Cardiac muscle cell (in vitro differentiated cells and primary cell): ENCODE data around the gene ZNF385D. TPM values are rescaled to one million over a fixed set of nuclear protein-coding genes. Genes with fewer than 3 reads are reported as not detected.

Experiments used
- DNase-seq, 2 donors: peaks; one replicate each; pipeline versions ENCODE4 v3.0.0 to v3.0.0-alpha.2; 2010 to 2017; ENCODE audit warnings: low read depth in 1 of 2, low spot score in 1 of 2
- H3K27ac ChIP-seq: fragments of 200-600 bp; sonication (generic); 2 replicates; pipeline ENCODE4 v1.5.1; 2016
- H3K27me3 ChIP-seq: fragments of 200-600 bp; sonication (generic); 2 replicates; pipeline ENCODE4 v1.6.0; 2016; ENCODE audit warnings: control low read depth
- H3K36me3 ChIP-seq: fragments of 200-600 bp; sonication (generic); 2 replicates; pipeline ENCODE4 v1.5.1; 2016; ENCODE audit warnings: control low read depth
- H3K4me1 ChIP-seq: fragments of 200-600 bp; sonication (generic); 2 replicates; pipeline ENCODE4 v1.8.1; 2017; ENCODE audit warnings: low read depth, mild to moderate bottlenecking, mixed run types
- H3K4me3 ChIP-seq: fragments of 200-600 bp; sonication (generic); 2 replicates; pipeline ENCODE4 v1.5.1; 2016; ENCODE audit warnings: mild to moderate bottlenecking
- H3K9me3 ChIP-seq: fragments of 200-600 bp; sonication (generic); 2 replicates; pipeline ENCODE4 v1.5.1; 2017; ENCODE audit warnings: low read depth, mild to moderate bottlenecking, control low read depth
- CTCF ChIP-seq: IDR thresholded peaks from 2 replicates; pipeline ENCODE4 v1.5.1; 2012; ENCODE audit warnings: low read depth, mild to moderate bottlenecking, low read length
- polyA plus RNA-seq: library from polyadenylated mRNA; unstranded; fragments of >200 nt; fragmentation: Nextera tagmentation; extraction: Ambion mirVana; gene quantifications from 2 replicates; pipeline ENCODE4 v1.2.1, GENCODE V29; 2016
- total RNA-seq: library from RNA; depleted of rRNA; stranded (reverse); fragments of >200 nt; gene quantifications from 2 replicates; pipeline ENCODE4 v1.2.3, GENCODE V29; 2016

ZNF385D gene
- total and polyA plus RNA-seq, 2 experiments from 2014 or later: 1.3 to 10.6 TPM

- no peak overlapping the region for H3K27ac ChIP-seq
- peaks cover 4% of the 10 kb centered on the region for H3K4me1 ChIP-seq
- TF ChIP-seq CTCF: no peak
- no peak for DNase-seq
- no peak overlapping the region for H3K4me3 ChIP-seq
- H3K27me3 ChIP-seq: no peaks in the 10 kb centered on the region
- H3K36me3 ChIP-seq: no peaks in the 10 kb centered on the region
- H3K9me3 ChIP-seq: no peaks in the 10 kb centered on the region
These were observed 226.9 kb downstream of the ZNF385D start for GRCh38 chr3:21524133-21524532.

DNA sequence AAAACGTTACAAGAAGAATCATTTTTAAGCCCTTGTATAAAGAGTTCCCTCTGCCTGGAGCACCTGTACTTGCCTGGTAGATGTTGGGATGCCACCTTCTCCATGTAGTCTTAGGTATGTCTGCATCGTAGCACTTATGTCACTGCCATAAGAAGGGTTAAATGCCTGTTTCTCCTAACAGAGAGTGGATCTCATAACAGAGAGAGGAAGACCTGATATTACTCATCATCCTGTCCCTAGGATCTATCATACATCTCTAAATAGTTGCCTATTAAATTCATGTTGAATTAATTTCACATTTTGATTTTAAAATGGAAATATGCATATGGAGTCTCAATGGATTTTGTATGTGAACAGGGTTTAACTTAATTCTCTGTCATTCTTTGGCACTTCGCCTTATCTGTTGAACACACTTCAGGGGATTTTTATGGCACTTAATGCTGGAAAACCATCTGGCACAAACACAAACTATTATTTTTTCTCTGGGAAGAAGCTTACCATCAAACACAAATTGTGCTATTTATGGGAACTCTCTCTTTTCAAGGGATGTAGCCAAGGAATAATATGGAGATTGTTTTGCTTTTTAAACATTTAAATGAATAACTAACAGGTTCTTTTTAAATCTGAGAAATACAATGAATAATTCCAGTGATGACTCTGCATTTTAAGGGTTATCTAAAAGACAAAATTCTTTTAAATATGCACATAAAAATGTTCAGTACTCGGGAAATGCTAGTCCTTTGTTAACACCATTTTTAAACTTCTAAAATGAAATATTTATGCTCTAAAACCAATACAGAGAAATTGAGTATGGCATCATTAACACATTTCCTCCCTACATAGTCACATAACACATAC, 230.7 kb downstream of the ZNF385D start:
- peaks cover 4% of the 10 kb centered on the region for H3K4me1 ChIP-seq
- TF ChIP-seq CTCF: no peak
- no peaks in the 10 kb centered on the region for H3K36me3 ChIP-seq
- no peak for DNase-seq
- no peak overlapping the region for H3K4me3 ChIP-seq
- H3K9me3 ChIP-seq: no peaks in the 10 kb centered on the region
- no peak overlapping the region for H3K27ac ChIP-seq
- H3K27me3 ChIP-seq: no peaks in the 10 kb centered on the region

DNA sequence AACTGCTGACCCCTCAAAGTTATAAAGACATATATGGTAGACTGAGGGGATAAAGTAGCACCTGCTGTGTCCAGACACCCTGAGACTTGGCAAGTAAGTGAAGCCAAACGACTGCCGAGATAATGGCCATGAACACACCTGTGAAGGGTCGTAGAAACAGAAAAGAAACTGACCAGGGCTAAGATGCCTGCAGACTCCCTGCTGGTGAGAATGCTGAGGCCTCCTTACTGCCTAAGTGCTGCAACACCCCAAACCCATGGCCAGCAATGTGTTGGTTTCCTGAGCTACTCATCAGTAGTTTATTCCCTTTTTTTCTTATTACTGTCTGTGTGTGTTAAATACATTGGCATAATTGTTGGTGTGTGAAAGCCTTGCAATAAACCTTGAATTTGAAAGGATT, 233.8 kb downstream of the ZNF385D start:
- no peak for DNase-seq
- no peak for TF ChIP-seq CTCF
- Histone ChIP-seq H3K27me3 (no peaks in the 10 kb centered on the region), H3K4me3 (no peak overlapping the region), H3K4me1 (no peaks in the 10 kb centered on the region), H3K27ac (no peak overlapping the region), H3K9me3 (no peaks in the 10 kb centered on the region), H3K36me3 (no peaks in the 10 kb centered on the region)

- H3K27me3 ChIP-seq: no peaks in the 10 kb centered on the region
- no peak for TF ChIP-seq CTCF
- H3K4me1 ChIP-seq: no peaks in the 10 kb centered on the region
- no peak overlapping the region for H3K4me3 ChIP-seq
- no peaks in the 10 kb centered on the region for H3K36me3 ChIP-seq
- H3K9me3 ChIP-seq: no peaks in the 10 kb centered on the region
- no peak for DNase-seq
- no peak overlapping the region for H3K27ac ChIP-seq
These were observed 235.6 kb downstream of the ZNF385D start for GRCh38 chr3:21515417-21515816.

- Histone ChIP-seq H3K4me3 (no peak overlapping the region), H3K27ac (no peak overlapping the region), H3K27me3 (no peaks in the 10 kb centered on the region), H3K36me3 (no peaks in the 10 kb centered on the region), H3K9me3 (no peaks in the 10 kb centered on the region), H3K4me1 (peaks cover 5% of the 10 kb centered on the region)
- no peak for TF ChIP-seq CTCF
- DNase-seq: peak in 1 of 2 donors; percentile 26
These were observed 241.1 kb downstream of the ZNF385D start for GRCh38 chr3:21509731-21510470.
